Lower leg skin (tissue), 3 donors: ENCODE results near the gene MYF6.

Experiments used
- POLR2A ChIP-seq, 2 donors: fragments of 450-650 bp; IDR thresholded peaks; one replicate each; pipeline ENCODE4 v1.6.1; 2016 to 2017; ENCODE audit warnings: antibody characterized with exemption in 2 of 2, mild to moderate bottlenecking in 1 of 2, moderate library complexity in 1 of 2
- TF ChIP-seq, protein P1 (sequence below), 3 donors: fragments of 450-650 bp; IDR thresholded peaks; one replicate each; pipeline ENCODE4 v1.5.1; 2016; ENCODE audit warnings: antibody characterized with exemption in 3 of 3, mild to moderate bottlenecking in 3 of 3, moderate library complexity in 2 of 3

DNA sequence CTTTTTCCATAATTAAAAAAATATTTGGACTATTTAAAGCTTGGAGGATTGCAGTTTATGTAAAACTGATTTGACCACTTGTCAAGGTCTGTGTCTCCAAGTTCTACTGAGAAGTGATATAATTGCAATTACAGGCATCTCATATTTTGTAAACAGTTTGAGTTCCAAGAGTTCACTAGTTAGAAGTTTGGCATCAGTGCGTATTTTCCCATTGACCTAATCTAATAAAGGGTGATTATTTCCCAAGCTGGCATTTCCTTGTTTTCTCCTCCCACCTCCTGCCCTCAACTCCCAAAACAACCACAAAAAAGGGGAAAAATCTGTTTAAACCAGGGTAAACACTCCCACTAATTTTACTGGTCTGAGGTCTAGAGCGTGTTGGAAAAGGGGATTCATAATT is 3.0 kb upstream of the MYF6 start:
- TF ChIP-seq POLR2A (IDR thresholded peaks at IDR 0.05) = no peak
- TF ChIP-seq, protein P1, sequence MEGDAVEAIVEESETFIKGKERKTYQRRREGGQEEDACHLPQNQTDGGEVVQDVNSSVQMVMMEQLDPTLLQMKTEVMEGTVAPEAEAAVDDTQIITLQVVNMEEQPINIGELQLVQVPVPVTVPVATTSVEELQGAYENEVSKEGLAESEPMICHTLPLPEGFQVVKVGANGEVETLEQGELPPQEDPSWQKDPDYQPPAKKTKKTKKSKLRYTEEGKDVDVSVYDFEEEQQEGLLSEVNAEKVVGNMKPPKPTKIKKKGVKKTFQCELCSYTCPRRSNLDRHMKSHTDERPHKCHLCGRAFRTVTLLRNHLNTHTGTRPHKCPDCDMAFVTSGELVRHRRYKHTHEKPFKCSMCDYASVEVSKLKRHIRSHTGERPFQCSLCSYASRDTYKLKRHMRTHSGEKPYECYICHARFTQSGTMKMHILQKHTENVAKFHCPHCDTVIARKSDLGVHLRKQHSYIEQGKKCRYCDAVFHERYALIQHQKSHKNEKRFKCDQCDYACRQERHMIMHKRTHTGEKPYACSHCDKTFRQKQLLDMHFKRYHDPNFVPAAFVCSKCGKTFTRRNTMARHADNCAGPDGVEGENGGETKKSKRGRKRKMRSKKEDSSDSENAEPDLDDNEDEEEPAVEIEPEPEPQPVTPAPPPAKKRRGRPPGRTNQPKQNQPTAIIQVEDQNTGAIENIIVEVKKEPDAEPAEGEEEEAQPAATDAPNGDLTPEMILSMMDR (IDR thresholded peaks at IDR 0.05) = no peak
